Measurements from ENCODE around the gene DCST1. TPM values are rescaled to one million over a fixed set of nuclear protein-coding genes. Genes with fewer than 3 reads are reported as not detected.

The DCST1 gene
- total and polyA plus RNA-seq, 2 experiments from 2014 or later, result 0.27 TPM; not detected in 1

- Histone ChIP-seq H3K4me1 (ENCODE audit: low read depth) (peaks cover 10% of the 10 kb centered on the region), H3K27me3 (peaks cover 26% of the 10 kb centered on the region), H3K9me3 (ENCODE audit: low read depth) (no peaks in the 10 kb centered on the region), H3K27ac (no peak overlapping the region), H3K4me3 (peak overlapping the region; percentile 74), H3K36me3 (no peaks in the 10 kb centered on the region)
- peak; percentile 30 to 39 for DNase-seq (ENCODE audit: low read depth in 1 of 2, low spot score in 1 of 2)
- peak; percentile 32 for TF ChIP-seq CTCF (IDR thresholded peaks at IDR 0.05; ENCODE audit: low read depth, low read length)
These were observed 50.5 kb downstream of the DCST1 start for GRCh38 chr1:155083865-155084721.

- Histone ChIP-seq H3K36me3 (no peaks in the 10 kb centered on the region), H3K27ac (peak overlapping the region; percentile 34), H3K27me3 (peaks cover 26% of the 10 kb centered on the region), H3K9me3 (ENCODE audit: low read depth) (no peaks in the 10 kb centered on the region), H3K4me1 (ENCODE audit: low read depth) (peaks cover 10% of the 10 kb centered on the region), H3K4me3 (peak overlapping the region; percentile 74)
- peak; percentile 87 for TF ChIP-seq CTCF (IDR thresholded peaks at IDR 0.05; ENCODE audit: low read depth, low read length)
- peak; percentile 95 to 97 for DNase-seq (ENCODE audit: low read depth in 1 of 2, low spot score in 1 of 2)
These were observed 51.3 kb downstream of the DCST1 start for GRCh38 chr1:155084722-155085503.

- Histone ChIP-seq H3K4me1 (ENCODE audit: low read depth) (peaks cover 10% of the 10 kb centered on the region), H3K27me3 (peaks cover 26% of the 10 kb centered on the region), H3K27ac (no peak overlapping the region), H3K9me3 (ENCODE audit: low read depth) (no peaks in the 10 kb centered on the region), H3K4me3 (peak overlapping the region; percentile 74), H3K36me3 (no peaks in the 10 kb centered on the region)
- no peak for TF ChIP-seq CTCF (IDR thresholded peaks at IDR 0.05; ENCODE audit: low read depth, low read length)
- DNase-seq (ENCODE audit: low read depth in 1 of 2, low spot score in 1 of 2), result peak; percentile 33 to 41
These were observed 52.0 kb downstream of the DCST1 start for GRCh38 chr1:155085504-155086127.

GRCh38 chr1:155086128-155086741, 52.6 kb downstream of the DCST1 start:
- no peaks in the 10 kb centered on the region for H3K9me3 ChIP-seq (ENCODE audit: low read depth)
- H3K27ac ChIP-seq, result no peak overlapping the region
- peaks cover 10% of the 10 kb centered on the region for H3K4me1 ChIP-seq (ENCODE audit: low read depth)
- peak; percentile 87 for TF ChIP-seq CTCF (IDR thresholded peaks at IDR 0.05; ENCODE audit: low read depth, low read length)
- H3K36me3 ChIP-seq, result no peaks in the 10 kb centered on the region
- peak; percentile 59 to 68 for DNase-seq (ENCODE audit: low read depth in 1 of 2, low spot score in 1 of 2)
- H3K27me3 ChIP-seq, result peaks cover 25% of the 10 kb centered on the region
- peak overlapping the region; percentile 74 for H3K4me3 ChIP-seq
